GM10248 (cell line): ENCODE data around the gene ZNF662.

Experiments
- CTCF ChIA-PET: fragments of 300-600 bp; sonication (Branson Sonifier 250); formaldehyde crosslinking; extraction: SDS; loops from one replicate; lab custom pipeline; 2021; ENCODE audit warnings: antibody characterized with exemption; lab: Yijun Ruan, JAX
- POLR2A ChIA-PET: fragments of 350-650 bp; sonication (Branson Sonifier 250); formaldehyde crosslinking; extraction: SDS; loops from one replicate; lab custom pipeline; 2020; ENCODE audit warnings: antibody characterized with exemption; lab: Yijun Ruan, JAX
- DNase-seq: peaks from one replicate; pipeline ENCODE4 v3.0.0; 2012; ENCODE audit errors: extremely low spot score
- CTCF ChIP-seq: IDR thresholded peaks from 2 replicates; pipeline ENCODE4 v1.5.1; 2012; ENCODE audit warnings: mild to moderate bottlenecking, low read depth; ENCODE audit errors: extremely low read depth, missing control alignments, control extremely low read depth

ZNF662 gene

GRCh38 chr3:42871592-42872196 lies 34.2 kb upstream of the ZNF662 start:
- ChIA-PET POLR2A (no interaction called here), CTCF (interaction anchor here (1.1 to 2.3 kb wide), 2 partner anchors 9 to 10 kb away, joined by 3 to 16 read pairs; no protein-coding TSS in a partner anchor)
- no peak for DNase-seq
- no peak for TF ChIP-seq CTCF

GRCh38 chr3:42872718-42873117 lies 33.2 kb upstream of the ZNF662 start:
- no peak for DNase-seq
- ChIA-PET CTCF (interaction anchor here (1.1 to 2.3 kb wide), 2 partner anchors 8 to 9 kb away, joined by 3 to 16 read pairs; no protein-coding TSS in a partner anchor), POLR2A (no interaction called here)
- no peak for TF ChIP-seq CTCF

- ChIA-PET CTCF (no interaction called here), POLR2A (no interaction called here)
- DNase-seq: no peak
- TF ChIP-seq CTCF: no peak
Measured at GRCh38 chr3:42873221-42873982, 32.5 kb upstream of the ZNF662 start.

GRCh38 chr3:42874749-42875148 lies 31.2 kb upstream of the ZNF662 start:
- POLR2A ChIA-PET: no interaction called here

GRCh38 chr3:42875325-42876151 lies 30.4 kb upstream of the ZNF662 start, which contains the start of gene CYP8B1:
TSS of gene CYP8B1 (minus strand) at chr3:42875879. CDS start at chr3:42875816, 63 bp downstream.
- POLR2A ChIA-PET: no interaction called here
- CTCF ChIA-PET: interaction anchor here (0.7 to 1.5 kb wide), 3 partner anchors 12 to 45 kb away, joined by 3 to 7 read pairs (median 3); no protein-coding TSS in a partner anchor
- DNase-seq: no peak
- no peak for TF ChIP-seq CTCF

More at GRCh38 chr3:42874749-42875148, 31.2 kb upstream of the ZNF662 start:
- CTCF ChIA-PET: interaction anchor here (0.7 kb wide), 1 partner anchor 13 kb away, joined by 3 read pairs; no protein-coding TSS in a partner anchor
- TF ChIP-seq CTCF: no peak
- DNase-seq: no peak

GRCh38 chr3:42876401-42876800 lies 29.5 kb upstream of the ZNF662 start:
- no peak for TF ChIP-seq CTCF
- DNase-seq: no peak
- ChIA-PET POLR2A (no interaction called here), CTCF (interaction anchor here (0.9 to 3.7 kb wide), 3 partner anchors 37 to 46 kb away, joined by 3 to 16 read pairs (median 7); no protein-coding TSS in a partner anchor)
